GM19043 (cell line): ENCODE data around the gene HPCA.

Source experiments
- ATAC-seq: cut with Tn5 transposase; IDR thresholded peaks from one replicate; pipeline ENCODE4 v1.9.1; 2021; ENCODE audit warnings: low read depth; ENCODE audit not compliant: unreplicated experiment

HPCA gene

DNA sequence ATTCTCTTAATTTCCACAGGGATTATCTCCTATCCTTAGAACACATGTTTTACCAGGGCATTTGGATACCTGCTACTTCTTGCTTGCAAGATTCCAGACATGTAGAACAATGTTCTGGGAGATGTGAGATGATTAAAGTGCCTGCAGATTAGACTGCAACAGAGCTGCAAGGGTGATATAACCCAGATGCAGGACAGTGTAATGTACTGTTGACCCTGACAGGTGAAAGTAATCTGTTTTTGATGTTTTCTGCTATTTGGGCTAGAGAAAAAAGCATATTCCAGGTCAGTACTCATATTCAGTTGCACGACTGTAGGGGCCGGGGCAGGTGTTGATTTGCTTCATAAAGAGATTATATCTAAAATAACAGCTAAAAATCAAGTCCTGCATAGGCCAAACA is 42.0 kb downstream of the HPCA start:
- no peak for ATAC-seq

DNA sequence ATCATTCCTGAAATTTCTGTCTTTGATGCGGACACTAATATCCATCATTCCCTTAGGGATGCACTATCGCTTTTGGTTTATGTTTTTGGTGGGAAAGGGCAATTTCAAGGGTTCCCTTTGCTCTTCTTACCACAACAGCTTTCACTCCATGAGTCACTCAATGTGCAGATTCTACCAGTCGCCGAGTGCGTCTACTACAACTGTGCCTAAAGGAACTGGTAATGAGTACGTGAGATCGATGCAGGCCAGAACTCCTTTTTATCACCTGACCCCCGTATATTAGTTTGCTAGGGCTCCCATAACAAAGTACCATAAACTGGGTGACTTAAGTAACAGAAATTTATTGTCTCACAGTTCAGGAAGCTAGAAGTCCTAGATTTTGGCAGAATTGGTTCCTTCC is 42.4 kb downstream of the HPCA start:
- ATAC-seq = no peak

DNA sequence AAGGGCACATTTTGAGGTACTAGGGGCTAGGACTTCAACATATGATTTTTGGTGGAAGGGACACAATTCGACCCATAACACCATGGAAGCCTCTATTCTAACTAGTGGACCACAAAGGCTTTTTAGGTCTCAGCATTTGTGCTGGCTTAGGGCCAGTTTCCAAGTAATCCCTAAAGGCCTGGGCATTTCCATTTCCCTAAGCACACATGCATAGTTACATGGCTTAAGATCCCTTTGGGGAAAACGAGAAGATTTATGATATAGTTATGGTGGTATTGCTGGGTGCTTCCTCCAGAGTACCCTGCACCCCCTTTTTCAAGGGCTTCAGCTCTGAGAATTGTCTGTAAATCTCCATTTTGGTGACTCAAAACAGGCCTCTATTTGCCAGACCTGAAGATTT is 43.1 kb downstream of the HPCA start:
- ATAC-seq = no peak

DNA sequence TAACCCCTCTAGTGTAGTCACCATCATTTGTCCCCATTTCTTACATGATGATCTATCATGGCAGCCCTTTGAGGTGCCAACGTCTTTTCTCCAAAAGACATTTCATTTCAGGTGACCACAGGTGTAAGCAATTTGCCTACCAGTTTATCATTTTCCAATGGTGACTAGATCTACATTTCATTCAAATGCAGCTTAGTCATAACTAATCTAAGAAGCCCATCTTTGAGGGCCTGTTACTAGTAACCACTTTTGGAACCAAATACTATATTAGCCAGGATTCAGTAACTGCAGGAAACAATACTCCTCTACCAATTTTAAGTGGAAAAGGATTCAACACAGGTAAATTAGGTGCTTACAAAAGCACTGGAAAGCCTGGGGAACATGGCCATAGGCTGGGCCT is 45.5 kb downstream of the HPCA start:
- ATAC-seq = no peak

DNA sequence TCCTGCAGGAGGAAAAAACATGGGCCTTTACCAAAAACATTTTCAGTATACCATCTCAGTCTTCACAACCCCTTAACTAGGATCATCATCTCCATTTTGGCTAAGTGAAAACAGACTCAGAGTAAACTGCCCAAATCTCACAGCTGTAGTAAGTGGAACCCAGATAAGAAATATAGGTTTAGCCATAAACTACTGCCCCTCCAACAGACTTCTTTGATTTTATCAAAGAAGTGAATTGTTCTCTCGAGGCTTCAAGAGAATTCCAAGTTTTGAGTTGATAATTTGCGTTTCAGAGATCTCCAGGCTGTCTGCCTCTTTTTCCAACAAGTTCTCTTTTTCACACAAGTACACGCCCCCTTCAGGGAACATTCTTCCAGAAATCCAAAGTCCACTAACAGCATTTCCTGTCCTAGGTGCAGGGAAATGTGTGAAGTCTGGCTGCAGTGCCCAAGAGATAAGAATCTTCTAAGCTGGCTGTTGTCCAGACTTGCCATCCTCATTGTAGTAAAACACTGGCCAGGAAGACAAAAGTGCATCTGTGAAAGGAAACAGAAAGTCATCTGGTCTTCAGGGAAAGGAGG is 47.5 kb downstream of the HPCA start:
- ATAC-seq = no peak

DNA sequence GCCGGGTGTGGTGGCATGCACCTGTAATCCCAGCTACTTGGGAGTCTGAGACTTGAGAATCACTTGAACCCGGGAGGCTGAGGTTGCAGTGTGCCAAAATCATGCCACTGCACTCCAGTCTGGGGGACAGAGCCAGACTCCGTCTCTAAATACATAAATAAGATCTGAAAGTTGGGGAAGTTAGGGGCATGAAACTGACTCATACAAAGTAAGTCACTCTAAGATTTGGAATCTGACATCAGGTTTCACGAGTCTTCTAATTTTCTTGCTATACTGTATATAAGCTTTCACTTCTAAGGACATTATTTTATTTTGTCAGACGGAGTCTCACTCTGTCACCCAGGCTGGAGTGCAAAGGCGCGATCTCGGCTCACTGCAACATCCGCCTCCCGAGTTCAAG is 48.2 kb downstream of the HPCA start:
- no peak for ATAC-seq

DNA sequence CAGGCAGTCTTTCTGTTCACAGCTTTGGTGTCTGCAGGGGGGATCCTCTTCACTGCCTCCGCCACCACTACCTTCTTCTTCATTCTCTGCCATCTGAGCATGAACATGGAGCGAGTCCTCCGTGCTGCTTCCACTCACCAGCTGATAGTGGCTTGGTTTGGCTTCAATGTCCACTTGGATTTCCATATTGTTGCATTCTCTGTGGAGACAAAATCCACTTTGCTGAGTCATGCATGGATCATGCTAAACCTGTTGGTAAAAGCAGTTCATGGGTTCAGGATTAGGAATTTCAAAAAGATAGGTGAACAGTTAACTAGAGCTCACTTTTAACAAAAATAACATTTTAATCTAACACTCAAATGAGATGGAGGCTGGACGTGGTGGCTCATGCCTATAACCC is 50.8 kb downstream of the HPCA start:
- ATAC-seq = no peak

DNA sequence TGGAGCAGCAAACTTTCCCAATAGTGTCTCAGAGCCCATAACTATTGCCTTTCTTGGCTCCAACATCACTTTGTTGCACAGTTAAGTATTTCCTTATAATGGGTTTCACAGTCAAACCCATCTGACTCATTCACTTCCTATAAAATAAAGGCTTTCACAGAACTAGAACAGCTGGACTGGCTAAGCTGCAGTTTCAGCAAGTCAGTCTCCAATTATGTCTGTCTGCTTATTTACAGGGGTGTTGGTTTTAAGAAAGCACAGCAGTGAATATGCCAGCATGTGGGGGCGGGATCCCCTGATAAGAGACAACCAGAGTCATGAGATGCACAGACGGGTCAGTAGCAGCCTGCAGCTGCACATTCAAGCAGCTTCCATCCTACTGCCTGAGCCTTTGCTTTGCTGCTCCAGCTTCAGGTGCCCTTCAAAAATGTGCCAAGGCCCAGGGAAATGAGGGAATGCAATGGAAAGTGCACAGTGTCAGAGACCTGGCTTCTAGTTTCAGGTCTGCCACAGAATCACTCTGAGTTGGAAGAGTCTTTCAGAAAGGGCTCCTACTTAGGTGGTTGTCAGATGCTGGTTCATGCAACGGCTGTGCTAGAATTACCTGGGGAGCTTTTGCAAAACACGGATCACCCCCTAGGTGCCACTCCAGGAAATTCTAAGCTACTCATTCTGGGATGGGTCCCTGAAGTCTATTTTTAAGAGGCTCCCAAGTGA is 53.5 kb downstream of the HPCA start:
- no peak for ATAC-seq

DNA sequence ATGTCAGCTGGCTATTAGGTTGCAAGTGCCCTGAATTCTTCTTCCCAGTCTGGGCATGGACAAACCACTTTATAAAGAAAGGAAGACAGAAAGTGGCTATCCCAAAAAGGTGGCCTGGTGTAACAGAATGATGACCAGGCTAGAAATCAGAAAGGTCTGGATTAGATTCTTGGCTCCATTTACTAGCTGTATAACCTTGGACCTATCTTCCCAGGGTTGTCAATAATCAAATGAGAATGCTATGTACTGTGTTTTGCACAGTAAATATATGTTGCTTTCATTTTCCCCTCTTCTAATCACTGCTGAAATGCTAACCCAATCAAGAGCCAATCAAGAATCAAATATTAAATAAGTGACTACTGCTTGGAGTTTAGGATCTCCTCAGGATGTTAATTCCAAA is 57.9 kb downstream of the HPCA start:
- no peak for ATAC-seq
